Ovary (tissue), 9 donors: ENCODE data around the gene FRY. TPM values are rescaled to one million over a fixed set of nuclear protein-coding genes. Genes with fewer than 3 reads are reported as not detected.

ENCODE experiments used
- DNase-seq, 5 donors: peaks; one replicate each; pipeline ENCODE4 v3.0.0-alpha.2; 2019 to 2020
- H3K27ac ChIP-seq, 2 donors: fragments of 200-600 bp; one replicate each; pipeline versions ENCODE4 v1.5.1 to v1.8.0; 2019 to 2022
- H3K27me3 ChIP-seq: fragments of 200-600 bp; one replicate; pipeline ENCODE4 v1.8.0; 2022
- H3K36me3 ChIP-seq: fragments of 200-600 bp; sonication (generic); one replicate; pipeline ENCODE4 v1.5.1; 2019
- H3K4me1 ChIP-seq: one replicate; pipeline ENCODE4 v1.8.1; 2013; ENCODE audit warnings: mild to moderate bottlenecking, moderate library complexity; ENCODE audit not compliant: insufficient read depth
- H3K4me3 ChIP-seq: fragments of 200-600 bp; sonication (generic); one replicate; pipeline ENCODE4 v1.5.1; 2017
- H3K9me3 ChIP-seq, 2 donors: fragments of 200-600 bp in 1 of 2; sonication (generic) in 1 of 2; one replicate each; pipeline versions ENCODE4 v1.5.1 to v1.8.1; 2013 to 2019; ENCODE audit warnings: mild to moderate bottlenecking in 1 of 2, moderate library complexity in 1 of 2
- CTCF ChIP-seq, 3 donors: fragments of 450-650 bp in 2 of 3; fragments of 200-600 bp in 1 of 3; IDR thresholded peaks; one replicate each; pipeline versions ENCODE4 v1.5.1 to v1.8.0; 2016 to 2022; ENCODE audit warnings: antibody characterized with exemption in 3 of 3, mild to moderate bottlenecking in 1 of 3
- EP300 ChIP-seq: sonication (generic); formaldehyde crosslinking; IDR thresholded peaks from one replicate; pipeline ENCODE4 v1.6.1; 2017; ENCODE audit warnings: antibody characterized with exemption
- POLR2A ChIP-seq: fragments of 450-650 bp; IDR thresholded peaks from one replicate; pipeline ENCODE4 v1.6.1; 2017; ENCODE audit warnings: antibody characterized with exemption, mild to moderate bottlenecking, moderate library complexity
- WGBS, 3 donors: extraction: QIAGEN DNeasy Blood & Tissue Kit in 1 of 3; methylation state at CpG; one replicate each; pipeline versions ENCODE4 v1.1.5 to v1.1.7; 2013 to 2017; 5-methylcytosine and 5-hydroxymethylcytosine counted together
- intact Hi-C, 4 donors: fragments of 100-400 bp; cut with DNase I; formaldehyde crosslinking; loops; one replicate each; pipeline versions ENCODE4 v1.11.0 to v1.15.1; 2022 to 2023
- polyA plus RNA-seq, 2 donors: library from polyadenylated mRNA; stranded (reverse); fragments of 200-250 nt in 1 of 2; fragments of 350-450 nt in 1 of 2; fragmentation: Illumina TruSeq in 1 of 2; extraction: RNeasy Lipid Tissue Mini Kit (QIAGEN cat#74804) in 1 of 2; gene quantifications; one replicate each; pipeline ENCODE4 v1.2.3, GENCODE V29; 2013 to 2014
- total RNA-seq, 7 donors: library from RNA; depleted of rRNA in 2 of 7; stranded (reverse); fragments of >200 nt in 2 of 7; fragmentation: NEBNext Ultra II Directional in 3 of 7; extraction: Animal tissue kit (Norgen Biotek cat#: 25700) in 3 of 7; gene quantifications; one replicate each; pipeline versions ENCODE4 v1.1.0 to v1.2.4, GENCODE V29; 2016 to 2023
- donor health status: DM: no; HTN: no; CAD: no; lungs with moderate emphysema.
- donor health status: DM: no; HTN: no; CAD: no.
- donor health status: Bipolar disorder and iron deficiency.
- donor health status: DM: yes; HTN: yes; CAD: no.
- donor health status: DM: no; HTN: no; CAD: no.
- donor health status: DM: yes; HTN: yes; CAD: no.

The FRY gene
- total and polyA plus RNA-seq, 9 donors, result 11.6 to 36.7 (median 19.4) TPM

DNA sequence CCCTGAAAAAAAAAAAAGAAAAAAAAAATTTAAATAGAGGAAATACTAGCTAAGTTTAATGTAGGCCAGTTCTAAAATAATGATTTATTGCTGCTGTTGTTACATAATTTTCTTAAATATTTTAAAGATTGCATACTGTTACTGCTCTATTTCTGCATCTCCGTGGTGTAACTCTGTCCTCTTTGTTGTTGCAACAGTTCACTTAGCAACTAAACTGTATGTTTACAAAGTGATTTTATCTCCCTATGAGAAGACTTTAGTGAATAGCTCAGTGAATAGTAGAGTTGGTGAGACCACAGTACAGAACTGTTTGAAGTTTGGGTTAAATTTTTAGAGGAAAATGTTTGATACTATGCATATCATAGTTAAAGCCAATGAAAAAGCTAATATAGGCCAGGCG is 303.1 kb downstream of the FRY start:
- intact Hi-C loops, result no loop called here
- TF ChIP-seq EP300 (no peak), CTCF (IDR thresholded peaks at IDR 0.05) (no peak), POLR2A (no peak)

GRCh38 chr13:32340914-32341313 is 309.3 kb downstream of the FRY start:
- WGBS, 3 donors, result 93 to 95% (median 94%) methylated on average over 3 of the region's 3 CpGs
- no peak for DNase-seq
- H3K9me3 ChIP-seq, result no peaks in the 10 kb centered on the region
- H3K27ac ChIP-seq, result no peak overlapping the region
- no peaks in the 10 kb centered on the region for H3K27me3 ChIP-seq
- no peaks in the 10 kb centered on the region for H3K4me1 ChIP-seq
- intact Hi-C loops, result no loop called here
- H3K36me3 ChIP-seq, result no peaks in the 10 kb centered on the region
- no peak overlapping the region for H3K4me3 ChIP-seq
- TF ChIP-seq EP300, result no peak
- no peak for TF ChIP-seq POLR2A
- TF ChIP-seq CTCF (IDR thresholded peaks at IDR 0.05), result no peak

More for the DNA sequence above, 303.1 kb downstream of the FRY start:
- no peaks in the 10 kb centered on the region for H3K27me3 ChIP-seq
- no peak overlapping the region for H3K27ac ChIP-seq
- no peaks in the 10 kb centered on the region for H3K36me3 ChIP-seq
- no peaks in the 10 kb centered on the region for H3K9me3 ChIP-seq
- no peak for DNase-seq
- 92 to 97% (median 92%) methylated on average over 2 of the region's 2 CpGs for WGBS, 3 donors
- no peaks in the 10 kb centered on the region for H3K4me1 ChIP-seq
- no peak overlapping the region for H3K4me3 ChIP-seq

DNA sequence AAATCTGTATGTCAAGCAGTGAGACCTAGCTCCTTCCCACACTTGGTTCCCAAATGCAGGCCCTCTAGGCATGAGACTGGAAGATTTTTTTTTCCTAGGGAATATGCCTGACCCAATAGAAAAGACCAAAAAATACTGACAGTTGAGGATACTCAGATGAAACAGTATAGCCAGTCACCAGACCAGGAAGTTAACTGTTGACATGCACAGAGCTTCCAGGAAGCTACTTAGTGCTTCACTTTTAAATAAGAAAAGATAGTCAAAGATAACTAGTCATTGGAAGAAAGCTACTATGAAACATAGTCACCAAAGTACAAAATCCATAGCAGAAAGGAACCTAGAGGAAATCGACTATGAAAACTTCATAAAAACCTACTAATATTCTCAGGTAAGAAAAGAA is 316.1 kb downstream of the FRY start:
- 89 to 100% (median 95%) methylated on average over 1 of the region's 1 CpG for WGBS, 3 donors
- DNase-seq, result no peak
- Histone ChIP-seq H3K27ac (no peak overlapping the region), H3K9me3 (no peaks in the 10 kb centered on the region), H3K27me3 (no peaks in the 10 kb centered on the region), H3K36me3 (no peaks in the 10 kb centered on the region), H3K4me1 (no peaks in the 10 kb centered on the region), H3K4me3 (no peak overlapping the region)
- intact Hi-C loops, result no loop called here
- no peak for TF ChIP-seq EP300
- TF ChIP-seq CTCF (IDR thresholded peaks at IDR 0.05), result no peak
- no peak for TF ChIP-seq POLR2A
